Prostate gland (tissue), 2 donors: ENCODE data around the gene MEIOB. TPM values are rescaled to one million over a fixed set of nuclear protein-coding genes. Genes with fewer than 3 reads are reported as not detected.
"Not testable (repeated sequence)": the region's sequence is repeated elsewhere in the genome, so short reads cannot be mapped to it uniquely, and the experiment has no call there.

ENCODE experiments used
- DNase-seq: peaks from one replicate; pipeline ENCODE4 v3.0.0-alpha.2; 2019; ENCODE audit warnings: low spot score
- H3K27ac ChIP-seq, 2 donors: fragments of 200-600 bp; sonication (generic); 2 replicates each; pipeline ENCODE4 v1.5.1; 2017 to 2019
- H3K27me3 ChIP-seq: fragments of 200-600 bp; sonication (generic); replicated peaks from 2 replicates; pipeline ENCODE4 v1.5.1; 2019; ENCODE audit not compliant: insufficient read depth
- H3K36me3 ChIP-seq, 2 donors: fragments of 200-600 bp; sonication (generic); 1 replicate in 1 of 2; 2 replicates in 1 of 2; pipeline versions ENCODE4 v1.5.1 to v1.8.1; 2017 to 2019
- H3K4me1 ChIP-seq: fragments of 200-600 bp; sonication (generic); replicated peaks from 2 replicates; pipeline ENCODE4 v1.5.1; 2019
- H3K4me3 ChIP-seq, 2 donors: fragments of 200-600 bp; sonication (generic); 2 replicates each; pipeline ENCODE4 v1.5.1; 2017 to 2019
- H3K9me3 ChIP-seq: fragments of 200-600 bp; sonication (generic); 2 replicates; pipeline ENCODE4 v1.5.1; 2017
- POLR2A ChIP-seq: fragments of 450-650 bp; IDR thresholded peaks from one replicate; pipeline ENCODE4 v1.6.1; 2016; ENCODE audit warnings: antibody characterized with exemption, mild to moderate bottlenecking
- POLR2AphosphoS5 ChIP-seq: sonication (generic); formaldehyde crosslinking; IDR thresholded peaks from one replicate; pipeline ENCODE4 v1.6.1; 2017; ENCODE audit warnings: antibody characterized with exemption
- WGBS: methylation state at CpG from one replicate; pipeline ENCODE4 v1.1.5; 2018; 5-methylcytosine and 5-hydroxymethylcytosine counted together
- intact Hi-C: fragments of 100-400 bp; cut with DNase I; formaldehyde crosslinking; loops from one replicate; pipeline ENCODE4 v1.14.2; 2022
- total RNA-seq, 2 donors: library from RNA; depleted of rRNA; stranded (reverse); fragments of >200 nt; gene quantifications; one replicate each; pipeline ENCODE4 v1.1.0, GENCODE V29; 2016
- TF ChIP-seq, protein P1 (sequence below), 4 experiments: fragments of 200-600 bp in 2 of 4; fragments of 450-650 bp in 2 of 4; sonication (generic) in 2 of 4; IDR thresholded peaks; 1 replicate in 3 of 4; 2 replicates in 1 of 4; pipeline ENCODE4 v1.5.1; 2016 to 2019; ENCODE audit warnings: antibody characterized with exemption in 4 of 4, mild to moderate bottlenecking in 2 of 4, moderate library complexity in 2 of 4

Gene MEIOB, protein sequence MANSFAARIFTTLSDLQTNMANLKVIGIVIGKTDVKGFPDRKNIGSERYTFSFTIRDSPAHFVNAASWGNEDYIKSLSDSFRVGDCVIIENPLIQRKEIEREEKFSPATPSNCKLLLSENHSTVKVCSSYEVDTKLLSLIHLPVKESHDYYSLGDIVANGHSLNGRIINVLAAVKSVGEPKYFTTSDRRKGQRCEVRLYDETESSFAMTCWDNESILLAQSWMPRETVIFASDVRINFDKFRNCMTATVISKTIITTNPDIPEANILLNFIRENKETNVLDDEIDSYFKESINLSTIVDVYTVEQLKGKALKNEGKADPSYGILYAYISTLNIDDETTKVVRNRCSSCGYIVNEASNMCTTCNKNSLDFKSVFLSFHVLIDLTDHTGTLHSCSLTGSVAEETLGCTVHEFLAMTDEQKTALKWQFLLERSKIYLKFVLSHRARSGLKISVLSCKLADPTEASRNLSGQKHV
- 10 to 100 TPM in 1 of 2 donors, not detected in 1; 14.4 TPM for total RNA-seq

DNA sequence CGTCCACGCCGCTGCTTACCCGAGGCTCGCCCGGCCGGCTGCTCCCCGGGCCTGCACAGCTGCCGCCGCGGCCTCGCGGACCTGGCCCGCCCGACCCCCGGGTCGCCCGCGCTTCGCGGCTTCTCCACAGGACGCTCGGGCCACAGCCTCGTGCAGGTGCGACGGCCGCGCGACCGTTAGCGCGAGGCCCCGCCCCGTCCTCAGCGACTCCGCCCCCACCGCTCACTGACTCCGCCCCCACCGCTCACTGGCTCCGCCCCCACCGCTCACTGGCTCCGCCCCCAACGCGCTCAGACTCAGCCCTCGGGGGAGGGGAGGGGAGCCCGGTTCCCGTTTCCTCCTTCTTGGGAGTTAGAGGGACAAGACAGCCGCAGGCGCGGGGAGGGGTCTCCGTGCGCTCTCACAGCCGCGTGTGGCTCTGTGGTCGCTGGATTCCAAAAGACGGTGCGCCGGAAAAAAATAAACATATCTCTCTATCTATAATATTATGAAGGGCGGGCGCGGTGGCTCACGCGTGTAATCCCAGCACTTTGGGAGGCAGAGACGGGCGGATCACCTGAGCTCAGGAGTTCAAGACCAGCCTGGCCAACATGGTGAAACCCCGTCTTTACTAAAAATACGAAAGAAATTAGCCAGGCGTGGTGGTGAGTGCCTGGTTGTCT is at the start of gene MEIOB:
Gene MEIOB (minus strand): TSS at position 191 of the 662 bp plus-strand sequence. CDS start 3,989 bp downstream, outside the sequence.
- TF ChIP-seq POLR2AphosphoS5 (no peak), POLR2A (no peak)
- TF ChIP-seq, protein P1, sequence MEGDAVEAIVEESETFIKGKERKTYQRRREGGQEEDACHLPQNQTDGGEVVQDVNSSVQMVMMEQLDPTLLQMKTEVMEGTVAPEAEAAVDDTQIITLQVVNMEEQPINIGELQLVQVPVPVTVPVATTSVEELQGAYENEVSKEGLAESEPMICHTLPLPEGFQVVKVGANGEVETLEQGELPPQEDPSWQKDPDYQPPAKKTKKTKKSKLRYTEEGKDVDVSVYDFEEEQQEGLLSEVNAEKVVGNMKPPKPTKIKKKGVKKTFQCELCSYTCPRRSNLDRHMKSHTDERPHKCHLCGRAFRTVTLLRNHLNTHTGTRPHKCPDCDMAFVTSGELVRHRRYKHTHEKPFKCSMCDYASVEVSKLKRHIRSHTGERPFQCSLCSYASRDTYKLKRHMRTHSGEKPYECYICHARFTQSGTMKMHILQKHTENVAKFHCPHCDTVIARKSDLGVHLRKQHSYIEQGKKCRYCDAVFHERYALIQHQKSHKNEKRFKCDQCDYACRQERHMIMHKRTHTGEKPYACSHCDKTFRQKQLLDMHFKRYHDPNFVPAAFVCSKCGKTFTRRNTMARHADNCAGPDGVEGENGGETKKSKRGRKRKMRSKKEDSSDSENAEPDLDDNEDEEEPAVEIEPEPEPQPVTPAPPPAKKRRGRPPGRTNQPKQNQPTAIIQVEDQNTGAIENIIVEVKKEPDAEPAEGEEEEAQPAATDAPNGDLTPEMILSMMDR (IDR thresholded peaks at IDR 0.05): no peak
- Histone ChIP-seq H3K4me1 (no peaks in the 10 kb centered on the region), H3K27ac (no peak within 1 kb of the TSS), H3K27me3 (no peaks in the 10 kb centered on the region), H3K36me3 (no peaks in the 10 kb centered on the region), H3K9me3 (no peaks in the 10 kb centered on the region), H3K4me3 (no peak within 1 kb of the TSS)
- 9% methylated on average over 52 of the region's 68 CpGs for WGBS
- DNase-seq: no peak
- intact Hi-C loops: no loop called here

DNA sequence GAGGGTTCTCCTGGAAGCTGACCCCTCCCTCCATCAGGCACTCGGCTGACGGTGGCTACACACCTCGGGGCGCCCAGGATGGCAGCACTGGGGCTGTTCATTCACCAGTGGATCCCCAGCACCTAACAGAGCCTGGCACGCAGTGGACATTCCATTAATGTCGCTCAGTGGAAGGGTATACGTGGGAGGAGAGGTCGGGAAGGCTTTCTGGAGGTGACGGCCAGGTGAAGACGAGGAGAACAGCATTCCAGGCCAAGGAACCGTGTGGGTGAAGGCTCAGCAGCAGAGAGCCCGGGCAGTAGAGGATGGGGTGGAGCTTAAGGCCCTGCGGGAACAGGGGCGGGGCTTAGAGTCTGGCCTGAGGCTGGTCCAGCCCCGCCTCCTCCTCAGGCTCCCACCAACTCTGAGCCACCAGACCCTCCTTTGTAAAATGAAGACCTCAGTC is 48.8 kb upstream of the MEIOB start:
- 11% methylated on average over 15 of the region's 15 CpGs for WGBS
- TF ChIP-seq POLR2AphosphoS5 (no peak), POLR2A (no peak)
- TF ChIP-seq, protein P1 (IDR thresholded peaks at IDR 0.05): no peak
- H3K4me1 ChIP-seq: no peaks in the 10 kb centered on the region
- no peaks in the 10 kb centered on the region for H3K36me3 ChIP-seq
- peaks cover 42% of the 10 kb centered on the region for H3K27me3 ChIP-seq
- DNase-seq: no peak
- H3K9me3 ChIP-seq: no peaks in the 10 kb centered on the region
- no peak overlapping the region for H3K27ac ChIP-seq
- H3K4me3 ChIP-seq: no peak overlapping the region
- intact Hi-C loops: no loop called here

DNA sequence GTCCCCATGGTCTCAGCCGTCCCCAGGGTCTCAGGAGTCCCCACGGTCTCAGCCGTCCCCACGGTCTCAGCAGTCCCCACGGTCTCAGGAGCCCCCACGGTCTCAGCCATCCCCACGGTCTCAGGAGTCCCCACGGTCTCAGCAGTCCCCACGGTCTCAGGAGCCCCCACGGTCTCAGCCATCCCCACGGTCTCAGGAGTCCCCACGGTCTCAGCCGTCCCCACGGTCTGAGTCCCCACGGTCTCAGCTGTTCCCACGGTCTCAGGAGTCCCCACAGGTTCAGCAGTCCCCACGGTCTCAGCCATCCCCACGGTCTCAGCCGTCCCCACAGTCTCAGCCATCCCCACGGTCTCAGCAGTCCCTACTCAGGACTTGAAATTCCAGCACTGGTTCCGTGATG is 48.2 kb upstream of the MEIOB start:
- intact Hi-C loops, H3K4me3 ChIP-seq, H3K4me1 ChIP-seq, H3K36me3 ChIP-seq, H3K27ac ChIP-seq, DNase-seq, H3K9me3 ChIP-seq: not testable (repeated sequence)
- peaks cover 42% of the 10 kb centered on the region for H3K27me3 ChIP-seq
- WGBS: 70% methylated on average over 21 of the region's 21 CpGs

DNA sequence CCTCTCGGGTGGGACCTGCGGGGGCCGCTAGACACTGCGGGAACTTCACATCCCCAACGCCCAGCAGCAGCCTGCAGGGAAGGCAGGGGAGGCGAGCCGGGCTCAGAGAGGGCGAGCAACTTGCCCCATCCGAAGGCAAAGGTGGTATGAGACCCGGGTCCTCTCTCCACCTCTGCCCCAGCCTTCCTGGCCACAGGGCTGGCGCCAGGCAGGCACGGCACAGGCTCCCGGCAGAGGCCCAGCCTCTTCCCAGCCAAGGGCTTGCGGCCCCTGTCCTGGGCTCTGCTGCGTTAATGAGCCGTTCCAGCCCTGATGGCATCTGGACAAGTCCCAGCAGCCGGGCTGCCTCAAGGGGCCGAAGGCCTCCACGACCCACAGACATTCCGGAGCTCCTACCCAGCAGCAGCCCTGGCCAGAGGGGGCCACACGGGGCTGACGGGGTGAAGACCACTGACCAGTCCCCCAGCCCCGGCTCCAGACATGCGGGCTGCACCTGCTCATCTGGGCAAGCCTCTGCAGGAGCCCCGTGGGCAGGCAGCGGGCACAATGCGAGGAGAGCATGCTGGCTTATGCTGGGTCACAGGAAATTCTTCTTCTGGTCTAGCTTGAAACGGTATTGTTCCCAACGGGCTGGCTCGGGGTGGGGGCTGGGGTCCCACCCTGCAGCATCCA is 47.5 kb upstream of the MEIOB start:
- Histone ChIP-seq H3K4me1 (no peaks in the 10 kb centered on the region), H3K36me3 (no peaks in the 10 kb centered on the region), H3K27me3 (peaks cover 42% of the 10 kb centered on the region), H3K9me3 (no peaks in the 10 kb centered on the region), H3K27ac (no peak overlapping the region), H3K4me3 (no peak overlapping the region)
- DNase-seq: no peak
- intact Hi-C loops: no loop called here
- 48% methylated on average over 17 of the region's 30 CpGs for WGBS
- no peak for TF ChIP-seq POLR2A
- TF ChIP-seq POLR2AphosphoS5: no peak
- TF ChIP-seq, protein P1 (IDR thresholded peaks at IDR 0.05): no peak
